Measurements from ENCODE around the gene ENPP6. TPM values are rescaled to one million over a fixed set of nuclear protein-coding genes. Genes with fewer than 3 reads are reported as not detected.

Gene ENPP6
- total RNA-seq, 4 donors from 2014 or later, result 0.45 TPM; not detected in 3

DNA sequence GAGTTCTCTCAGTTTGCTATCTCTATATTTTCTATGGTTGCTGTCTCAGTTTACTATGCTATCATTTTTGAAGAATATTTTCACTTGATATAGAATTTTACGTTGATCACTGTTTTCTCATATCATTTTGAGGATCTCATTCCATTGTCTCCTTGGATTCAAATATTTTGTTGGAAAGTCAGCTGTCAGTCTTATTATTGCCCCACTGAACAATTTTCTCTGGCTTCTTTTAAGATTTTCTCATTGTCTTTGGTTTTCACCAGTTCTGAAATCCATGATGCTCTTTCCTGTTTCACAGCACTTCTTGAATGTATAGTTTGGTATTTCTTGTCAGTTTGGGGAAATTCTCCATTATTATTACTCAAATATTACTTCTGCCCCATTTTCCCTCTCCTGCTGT is 81.1 kb downstream of the ENPP6 start:
- H3K36me3 ChIP-seq, result no peaks in the 10 kb centered on the region
- TF ChIP-seq, protein P1, sequence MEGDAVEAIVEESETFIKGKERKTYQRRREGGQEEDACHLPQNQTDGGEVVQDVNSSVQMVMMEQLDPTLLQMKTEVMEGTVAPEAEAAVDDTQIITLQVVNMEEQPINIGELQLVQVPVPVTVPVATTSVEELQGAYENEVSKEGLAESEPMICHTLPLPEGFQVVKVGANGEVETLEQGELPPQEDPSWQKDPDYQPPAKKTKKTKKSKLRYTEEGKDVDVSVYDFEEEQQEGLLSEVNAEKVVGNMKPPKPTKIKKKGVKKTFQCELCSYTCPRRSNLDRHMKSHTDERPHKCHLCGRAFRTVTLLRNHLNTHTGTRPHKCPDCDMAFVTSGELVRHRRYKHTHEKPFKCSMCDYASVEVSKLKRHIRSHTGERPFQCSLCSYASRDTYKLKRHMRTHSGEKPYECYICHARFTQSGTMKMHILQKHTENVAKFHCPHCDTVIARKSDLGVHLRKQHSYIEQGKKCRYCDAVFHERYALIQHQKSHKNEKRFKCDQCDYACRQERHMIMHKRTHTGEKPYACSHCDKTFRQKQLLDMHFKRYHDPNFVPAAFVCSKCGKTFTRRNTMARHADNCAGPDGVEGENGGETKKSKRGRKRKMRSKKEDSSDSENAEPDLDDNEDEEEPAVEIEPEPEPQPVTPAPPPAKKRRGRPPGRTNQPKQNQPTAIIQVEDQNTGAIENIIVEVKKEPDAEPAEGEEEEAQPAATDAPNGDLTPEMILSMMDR (IDR thresholded peaks at IDR 0.05), result no peak
- TF ChIP-seq POLR2A (IDR thresholded peaks at IDR 0.05), result no peak
- no peak overlapping the region for H3K27ac ChIP-seq
- H3K4me3 ChIP-seq (replicated peaks in 1 of 3), result no peak overlapping the region
- H3K4me1 ChIP-seq, result no peaks in the 10 kb centered on the region
- no peaks in the 10 kb centered on the region for H3K9me3 ChIP-seq
- intact Hi-C loops (cut with DNase I), result no loop called here
- DNase-seq, result no peak
- 85 to 90% methylated on average over 1 of the region's 1 CpG for WGBS, 2 donors
- no peaks in the 10 kb centered on the region for H3K27me3 ChIP-seq

DNA sequence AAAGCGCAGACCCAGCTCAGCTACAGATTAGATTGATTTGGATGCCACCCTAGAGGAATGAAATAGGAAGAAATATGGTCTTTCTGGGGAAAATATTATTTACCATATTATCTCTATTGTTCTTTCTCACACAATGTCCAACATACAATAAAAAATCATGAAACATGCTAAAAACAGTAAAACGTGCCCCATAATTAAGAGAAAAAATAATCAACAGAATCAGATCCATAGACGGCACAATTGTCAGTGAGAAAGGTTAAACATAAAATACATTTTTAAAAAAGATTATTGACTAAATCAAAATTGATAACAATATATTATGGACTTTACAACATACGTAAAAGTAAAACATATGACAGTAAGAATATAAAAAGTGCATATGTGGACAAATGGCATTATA is 90.9 kb downstream of the ENPP6 start:
- TF ChIP-seq, protein P1 (IDR thresholded peaks at IDR 0.05), result no peak
- no peak for TF ChIP-seq POLR2A (IDR thresholded peaks at IDR 0.05)
- H3K9me3 ChIP-seq, result no peaks in the 10 kb centered on the region
- 83 to 95% methylated on average over 4 of the region's 4 CpGs for WGBS, 2 donors
- no peak for DNase-seq
- H3K27ac ChIP-seq, result no peak overlapping the region
- H3K27me3 ChIP-seq, result no peaks in the 10 kb centered on the region
- no peaks in the 10 kb centered on the region for H3K4me1 ChIP-seq
- intact Hi-C loops (cut with DNase I), result no loop called here
- H3K36me3 ChIP-seq, result no peaks in the 10 kb centered on the region
- no peak overlapping the region for H3K4me3 ChIP-seq (replicated peaks in 1 of 3)

DNA sequence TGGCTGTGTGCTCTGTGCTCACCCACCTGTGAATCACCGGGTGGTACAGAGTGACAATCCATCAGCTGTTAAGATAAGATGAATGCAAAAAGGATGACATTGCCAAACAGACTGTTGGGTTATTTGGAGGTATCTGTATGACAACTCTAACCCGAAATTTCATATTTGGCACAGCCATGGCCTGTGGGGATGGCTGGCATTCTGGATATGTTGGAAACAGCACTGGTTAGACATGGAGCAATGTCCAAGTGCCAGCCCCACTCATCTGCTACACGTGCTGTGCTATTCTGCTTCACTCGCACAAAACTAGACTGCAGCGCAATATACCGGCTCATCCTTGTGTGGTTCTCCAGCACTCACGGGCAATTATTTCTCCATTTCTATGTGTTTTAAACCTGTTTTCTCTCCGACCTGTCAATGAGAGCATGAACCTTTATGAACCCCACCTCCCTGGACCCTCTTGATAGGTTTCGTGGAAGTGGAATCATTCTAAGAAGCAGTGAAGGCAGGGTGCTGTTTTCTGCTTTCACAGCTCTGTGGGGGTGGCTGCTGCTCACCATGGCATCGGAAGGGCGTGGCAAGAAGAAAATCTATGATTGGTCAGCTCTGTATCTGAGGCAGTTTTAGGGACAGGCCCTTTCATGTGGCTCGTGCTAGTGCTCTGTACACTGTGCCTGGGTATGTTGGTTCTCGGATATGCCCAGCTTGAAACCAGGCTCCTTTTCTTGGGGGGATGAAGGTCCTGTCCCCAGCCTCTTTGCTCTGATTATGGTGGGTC is 94.9 kb downstream of the ENPP6 start:
- Histone ChIP-seq H3K36me3 (no peaks in the 10 kb centered on the region), H3K9me3 (no peaks in the 10 kb centered on the region), H3K27me3 (no peaks in the 10 kb centered on the region), H3K4me1 (peaks cover 0 to 7% of the 10 kb centered on the region in 2 donors), H3K4me3 (replicated peaks in 1 of 3) (no peak overlapping the region), H3K27ac (no peak overlapping the region)
- no peak for DNase-seq
- TF ChIP-seq POLR2A (IDR thresholded peaks at IDR 0.05), result no peak
- WGBS, 2 donors, result 90 to 92% methylated on average over 12 to 13 of the region's 13 CpGs
- intact Hi-C loops (cut with DNase I), result no loop called here

DNA sequence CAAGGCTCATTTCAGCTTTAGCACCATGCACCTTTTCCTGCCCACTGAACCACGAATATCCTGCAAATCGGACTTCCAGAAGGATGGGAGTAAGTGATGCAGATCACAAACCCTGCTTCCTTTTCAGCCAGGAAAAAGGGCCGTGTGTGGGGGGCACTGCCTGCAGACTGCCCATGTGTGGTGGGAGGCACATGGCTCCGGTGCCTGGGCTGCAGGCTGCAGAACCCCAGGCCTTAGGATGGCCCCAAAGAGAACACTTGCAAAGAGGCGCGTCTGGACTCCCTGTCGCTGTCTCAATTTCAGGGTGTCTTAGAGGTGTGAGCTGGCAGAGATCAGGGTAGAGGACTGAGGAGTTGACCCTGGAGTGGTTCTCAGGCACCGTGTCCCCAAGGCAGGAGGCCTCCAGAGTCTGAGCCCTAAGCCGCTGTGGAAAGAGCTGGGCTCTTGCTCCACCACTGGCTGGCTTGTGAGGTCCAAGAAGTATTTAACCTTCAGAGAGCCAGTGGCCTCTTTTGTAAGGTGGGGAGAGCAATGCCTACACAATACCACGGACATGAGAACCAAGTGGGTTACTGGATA is 97.0 kb downstream of the ENPP6 start:
- no peaks in the 10 kb centered on the region for H3K27me3 ChIP-seq
- no peak overlapping the region for H3K4me3 ChIP-seq (replicated peaks in 1 of 3)
- no peaks in the 10 kb centered on the region for H3K36me3 ChIP-seq
- TF ChIP-seq, protein P1 (IDR thresholded peaks at IDR 0.05), result no peak
- TF ChIP-seq POLR2A (IDR thresholded peaks at IDR 0.05), result no peak
- H3K4me1 ChIP-seq, result peaks cover 0 to 7% of the 10 kb centered on the region in 2 donors
- H3K27ac ChIP-seq, result no peak overlapping the region
- 86% methylated on average over 8 to 10 of the region's 10 CpGs for WGBS, 2 donors
- no peak for DNase-seq
- intact Hi-C loops (cut with DNase I), result no loop called here
- no peaks in the 10 kb centered on the region for H3K9me3 ChIP-seq

DNA sequence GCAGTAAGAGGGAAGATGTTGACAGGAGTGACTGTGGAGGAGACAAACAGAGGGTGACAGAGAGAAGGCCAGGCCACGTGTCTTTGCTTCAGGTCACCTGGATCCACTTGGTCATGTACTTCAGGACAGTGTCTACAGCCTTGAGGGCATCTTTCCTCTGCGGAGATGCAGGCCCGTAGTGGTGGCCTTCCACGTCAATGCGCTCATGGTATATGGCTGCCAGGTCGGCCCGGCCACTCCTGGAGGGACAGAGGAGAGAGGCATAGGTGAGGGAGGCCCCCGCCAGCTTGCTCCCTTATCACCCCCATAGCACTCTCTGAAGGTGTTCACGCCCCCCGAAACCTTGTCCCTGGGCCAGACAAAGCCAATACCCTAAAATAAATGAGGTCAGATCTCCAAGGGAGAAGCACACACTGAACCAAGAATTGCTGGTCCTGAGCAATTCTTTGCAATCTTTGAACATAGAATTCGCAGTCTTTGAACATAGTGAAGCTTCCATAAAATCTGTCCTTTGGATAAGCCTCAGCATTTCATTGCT is 99.9 kb downstream of the ENPP6 start:
- intact Hi-C loops (cut with DNase I), result no loop called here

More for the DNA sequence above, 99.9 kb downstream of the ENPP6 start:
- DNase-seq, result no peak
- Histone ChIP-seq H3K27ac (no peak overlapping the region), H3K4me3 (replicated peaks in 1 of 3) (no peak overlapping the region), H3K9me3 (no peaks in the 10 kb centered on the region), H3K4me1 (peaks cover 0 to 7% of the 10 kb centered on the region in 2 donors), H3K27me3 (no peaks in the 10 kb centered on the region), H3K36me3 (no peaks in the 10 kb centered on the region)
- 88 to 96% methylated on average over 7 to 11 of the region's 11 CpGs for WGBS, 2 donors
- TF ChIP-seq, protein P1 (IDR thresholded peaks at IDR 0.05), result no peak
- no peak for TF ChIP-seq POLR2A (IDR thresholded peaks at IDR 0.05)
